H1 (cell line): Measurements from ENCODE around the gene SLC44A1. TPM values are rescaled to one million over a fixed set of nuclear protein-coding genes. Genes with fewer than 3 reads are reported as not detected.

Experiments used
- CTCF ChIA-PET: fragments of 300-600 bp; sonication (Branson Sonifier 250); formaldehyde crosslinking; loops from one replicate; lab custom pipeline; 2021; ENCODE audit not compliant: partially characterized antibody; lab: Charles Lee
- POLR2A ChIA-PET: fragments of 300-600 bp; sonication (Branson Sonifier 250); formaldehyde crosslinking; loops from one replicate; lab custom pipeline; 2021; ENCODE audit warnings: inconsistent platforms; ENCODE audit not compliant: partially characterized antibody; lab: Charles Lee
- DNase-seq, 2 experiments: peaks; one replicate each; pipeline versions ENCODE4 v3.0.0 to v3.0.0-alpha.2; 2010 to 2022; ENCODE audit warnings: low spot score in 2 of 2, low read depth in 1 of 2, mixed read lengths in 1 of 2
- FAIRE-seq: peaks from 2 replicates; lab custom pipeline; 2011; peaks lifted over from hg19 to GRCh38; lab: Jason Lieb, UNC
- H2AFZ ChIP-seq: 2 replicates; pipeline ENCODE4 v1.8.1; 2012; ENCODE audit warnings: low read length, inconsistent platforms
- H2AK5ac ChIP-seq: 2 replicates; pipeline ENCODE4 v1.6.1; 2013; ENCODE audit warnings: low read depth, low read length
- H2BK120ac ChIP-seq: replicated peaks from 2 replicates; pipeline ENCODE3; 2013; ENCODE audit warnings: low read depth, low read length, inconsistent platforms
- H2BK12ac ChIP-seq: 2 replicates; pipeline ENCODE4 v1.6.1; 2013; ENCODE audit warnings: low read depth, low read length
- H2BK15ac ChIP-seq: 2 replicates; pipeline ENCODE4 v1.6.1; 2013; ENCODE audit warnings: low read length
- H2BK20ac ChIP-seq: 2 replicates; pipeline ENCODE4 v1.6.1; 2013; ENCODE audit warnings: low read length
- H2BK5ac ChIP-seq: 2 replicates; pipeline ENCODE4 v1.6.1; 2013; ENCODE audit warnings: low read depth, low read length
- H3K14ac ChIP-seq: 2 replicates; pipeline ENCODE4 v1.6.1; 2013; ENCODE audit warnings: inconsistent platforms; ENCODE audit not compliant: insufficient read length
- H3K18ac ChIP-seq: 2 replicates; pipeline ENCODE4 v1.6.1; 2013; ENCODE audit warnings: low read length; ENCODE audit errors: extremely low read depth
- H3K23ac ChIP-seq: 2 replicates; pipeline ENCODE4 v1.6.1; 2013; ENCODE audit warnings: inconsistent platforms; ENCODE audit not compliant: insufficient read length
- H3K23me2 ChIP-seq: 2 replicates; pipeline ENCODE4 v1.6.1; 2013; ENCODE audit warnings: low read depth, low read length
- H3K27ac ChIP-seq: 2 replicates; pipeline ENCODE4 v1.6.1; 2011; ENCODE audit warnings: low read depth, low read length, inconsistent platforms
- H3K27me3 ChIP-seq, 4 experiments: replicated peaks in 1 of 4; 1 replicate in 1 of 4; 2 replicates in 3 of 4; pipeline versions ENCODE4 v1.6.1 to v1.8.1; 2011 to 2013; ENCODE audit warnings: low read length in 3 of 4, mild to moderate bottlenecking in 3 of 4, inconsistent platforms in 2 of 4, mixed read lengths in 2 of 4, moderate library complexity in 1 of 4; ENCODE audit not compliant: control insufficient read depth in 3 of 4, insufficient read depth in 3 of 4; ENCODE audit errors: extremely low read depth in 1 of 4
- H3K36me3 ChIP-seq, 4 experiments: 2 replicates each; pipeline versions ENCODE4 v1.6.1 to v1.8.1; 2011 to 2013; ENCODE audit warnings: mild to moderate bottlenecking in 4 of 4, low read length in 3 of 4, moderate library complexity in 2 of 4, control low read depth in 1 of 4, inconsistent platforms in 1 of 4; ENCODE audit not compliant: insufficient read depth in 4 of 4, control insufficient read depth in 2 of 4
- H3K4ac ChIP-seq: replicated peaks from 2 replicates; pipeline ENCODE3; 2013; ENCODE audit warnings: low read length, low read depth, mixed read lengths, inconsistent platforms; ENCODE audit not compliant: insufficient read length
- H3K4me1 ChIP-seq, 4 experiments: replicated peaks in 1 of 4; 1 replicate in 1 of 4; 2 replicates in 3 of 4; pipeline versions ENCODE4 v1.6.1 to v1.8.1; 2011 to 2013; ENCODE audit warnings: low read length in 3 of 4, inconsistent platforms in 2 of 4, mixed read lengths in 1 of 4; ENCODE audit not compliant: insufficient read depth in 4 of 4, control insufficient read depth in 3 of 4
- H3K4me2 ChIP-seq, 2 experiments: 2 replicates each; pipeline versions ENCODE4 v1.6.1 to v1.8.1; 2011 to 2013; ENCODE audit warnings: low read depth in 2 of 2, low read length in 2 of 2, control low read depth in 1 of 2, inconsistent platforms in 1 of 2, mild to moderate bottlenecking in 1 of 2; ENCODE audit not compliant: insufficient read depth in 1 of 2
- H3K4me3 ChIP-seq, 4 experiments: fragments of 200-600, 300-600 bp in 1 of 4; sonication (generic), shearing (Covaris generic), sonication (Bioruptor Twin) in 1 of 4; 2 replicates each; pipeline versions ENCODE4 v1.5.1 to v1.8.1; 2011 to 2016; ENCODE audit warnings: low read length in 4 of 4, low read depth in 3 of 4, control low read depth in 2 of 4, inconsistent platforms in 2 of 4, mild to moderate bottlenecking in 2 of 4, mixed read lengths in 1 of 4, moderate library complexity in 1 of 4; ENCODE audit not compliant: insufficient read depth in 2 of 4; ENCODE audit errors: extremely low read depth in 1 of 4
- H3K56ac ChIP-seq: replicated peaks from 2 replicates; pipeline ENCODE3; 2013; ENCODE audit warnings: low read depth, mild to moderate bottlenecking, mixed read lengths, low read length, inconsistent platforms; ENCODE audit not compliant: insufficient read length
- H3K79me1 ChIP-seq: 2 replicates; pipeline ENCODE4 v1.6.1; 2013; ENCODE audit warnings: low read depth, low read length, control low read depth
- H3K79me2 ChIP-seq, 2 experiments: 2 replicates each; pipeline versions ENCODE4 v1.6.1 to v1.8.1; 2012 to 2013; ENCODE audit warnings: low read length in 2 of 2, mild to moderate bottlenecking in 2 of 2, inconsistent platforms in 1 of 2; ENCODE audit not compliant: insufficient read depth in 2 of 2, control insufficient read depth in 1 of 2
- H3K9ac ChIP-seq, 4 experiments: replicated peaks in 1 of 4; 1 replicate in 1 of 4; 2 replicates in 3 of 4; pipeline versions ENCODE4 v1.6.1 to v1.8.1; 2011 to 2013; ENCODE audit warnings: low read depth in 3 of 4, low read length in 3 of 4, control low read depth in 2 of 4, mild to moderate bottlenecking in 2 of 4, moderate library complexity in 2 of 4, inconsistent platforms in 1 of 4; ENCODE audit errors: extremely low read depth in 1 of 4
- H3K9me3 ChIP-seq, 2 experiments: 2 replicates each; pipeline versions ENCODE4 v1.6.1 to v1.8.1; 2012 to 2013; ENCODE audit warnings: mild to moderate bottlenecking in 2 of 2, moderate library complexity in 2 of 2, control low read depth in 1 of 2, inconsistent platforms in 1 of 2, low read depth in 1 of 2, low read length in 1 of 2, mixed read lengths in 1 of 2; ENCODE audit not compliant: insufficient read depth in 2 of 2
- H4K20me1 ChIP-seq, 2 experiments: replicated peaks in 1 of 2; 2 replicates each; pipeline versions ENCODE3 to v1.8.1; 2011 to 2013; ENCODE audit warnings: inconsistent platforms in 2 of 2, low read length in 2 of 2, mild to moderate bottlenecking in 1 of 2; ENCODE audit not compliant: insufficient read depth in 2 of 2, control insufficient read depth in 1 of 2
- H4K5ac ChIP-seq: 2 replicates; pipeline ENCODE4 v1.6.1; 2013; ENCODE audit warnings: low read length, low read depth, mixed read lengths, inconsistent platforms; ENCODE audit not compliant: insufficient read length
- H4K8ac ChIP-seq: 2 replicates; pipeline ENCODE4 v1.8.0; 2013; ENCODE audit warnings: mild to moderate bottlenecking, moderate library complexity, low read length, inconsistent platforms; ENCODE audit not compliant: insufficient read depth; ENCODE audit errors: extremely low read depth
- H4K91ac ChIP-seq: replicated peaks from 2 replicates; pipeline ENCODE3; 2013; ENCODE audit warnings: low read length, mixed read lengths, inconsistent platforms; ENCODE audit not compliant: insufficient read length
- CBX8 ChIP-seq: fragments of 300-800, 300-1000 bp; sonication (generic); IDR thresholded peaks from 2 replicates; pipeline ENCODE4 v1.7.1; 2016; ENCODE audit warnings: low read depth, low read length, borderline replicate concordance
- EP300 ChIP-seq, 2 experiments: IDR thresholded peaks; 1 replicate in 1 of 2; 2 replicates in 1 of 2; pipeline ENCODE4 v1.6.1; 2011 to 2012; ENCODE audit warnings: low read depth in 2 of 2, low read length in 2 of 2, mild to moderate bottlenecking in 2 of 2, borderline replicate concordance in 1 of 2, inconsistent platforms in 1 of 2, moderate library complexity in 1 of 2
- HDAC2 ChIP-seq, 2 experiments: fragments of 300-600 bp in 1 of 2; sonication (generic) in 1 of 2; IDR thresholded peaks; 2 replicates each; pipeline ENCODE4 v1.6.1; 2011 to 2012; ENCODE audit warnings: low read depth in 2 of 2, low read length in 2 of 2, mild to moderate bottlenecking in 2 of 2, moderate library complexity in 2 of 2, borderline replicate concordance in 1 of 2, inconsistent platforms in 1 of 2
- HDAC6 ChIP-seq: IDR thresholded peaks from one replicate; pipeline ENCODE4 v1.7.1; 2012; ENCODE audit warnings: low read depth, mild to moderate bottlenecking, inconsistent platforms, low read length, moderate library complexity
- KDM5A ChIP-seq: fragments of 200-600 bp; IDR thresholded peaks from 2 replicates; pipeline ENCODE4 v1.7.1; 2012; ENCODE audit warnings: mild to moderate bottlenecking, low read length, inconsistent platforms, mixed read lengths
- POLR2A ChIP-seq, 2 experiments: IDR thresholded peaks; 1 replicate in 1 of 2; 2 replicates in 1 of 2; pipeline ENCODE4 v1.6.1; 2011; ENCODE audit warnings: low read depth in 2 of 2, low read length in 2 of 2, mild to moderate bottlenecking in 2 of 2; ENCODE audit errors: control extremely low read depth in 1 of 2
- POU5F1 ChIP-seq: IDR thresholded peaks from 2 replicates; pipeline ENCODE4 v1.6.1; 2011; ENCODE audit warnings: low read depth, mild to moderate bottlenecking, low read length, moderate library complexity
- SIN3A ChIP-seq, 2 experiments: IDR thresholded peaks in 1 of 2; conservative IDR thresholded peaks in 1 of 2; 2 replicates each; pipeline ENCODE4 v1.6.1; 2011 to 2012; ENCODE audit warnings: low read length in 2 of 2, improper control_type of control experiment in 1 of 2, low read depth in 1 of 2, mild to moderate bottlenecking in 1 of 2
- SRF ChIP-seq: IDR thresholded peaks from 2 replicates; pipeline ENCODE4 v1.6.1; 2011; ENCODE audit warnings: mild to moderate bottlenecking, low read depth, low read length, moderate library complexity
- TAF1 ChIP-seq: IDR thresholded peaks from 2 replicates; pipeline ENCODE4 v1.6.1; 2011; ENCODE audit warnings: mild to moderate bottlenecking, low read depth, low read length
- YY1 ChIP-seq: IDR thresholded peaks from 2 replicates; pipeline ENCODE4 v1.6.1; 2011; ENCODE audit warnings: low read depth, mild to moderate bottlenecking, low read length
- WGBS, 2 experiments: shearing (Covaris generic) in 1 of 2; methylation state at CpG; one replicate each; pipeline versions ENCODE4 v1.1.6 to v1.1.7; 2013 to 2015; ENCODE audit warnings: low lambda C conversion rate in 2 of 2, mixed read lengths in 2 of 2, inconsistent platforms in 1 of 2, low coverage in 1 of 2, missing lambda C conversion rate in 1 of 2; ENCODE audit not compliant: insufficient replicate concordance in 2 of 2, insufficient coverage in 1 of 2, insufficient read length in 1 of 2; ENCODE audit errors: extremely low coverage in 1 of 2, missing lambda C conversion rate in 1 of 2; 5-methylcytosine and 5-hydroxymethylcytosine counted together
- polyA plus RNA-seq, 7 experiments: library from polyadenylated mRNA; depleted of rRNA in 3 of 7; stranded (reverse) in 5 of 7; unstranded in 2 of 7; fragments of >200 nt in 5 of 7; fragments of 200-250 nt in 2 of 7; gene quantifications; 1 replicate in 5 of 7; 2 replicates in 1 of 7; 4 replicates in 1 of 7; pipeline versions ENCODE4 v1.2.1 to v1.2.3, GENCODE V29; 2011 to 2013; ENCODE audit warnings: missing spikeins in 2 of 7, mixed read lengths in 2 of 7
- total RNA-seq: library from RNA; stranded (reverse); fragmentation: NEBNext Ultra II Directional; extraction: Animal tissue kit (Norgen Biotek cat#: 25700); gene quantifications from 2 replicates; pipeline ENCODE4 v1.2.1, GENCODE V29; 2021
- TF ChIP-seq, protein P1 (sequence below): IDR thresholded peaks from 2 replicates; pipeline ENCODE4 v1.6.1; 2011; ENCODE audit warnings: low read length, improper control_type of control experiment

Gene SLC44A1
- total and polyA plus RNA-seq, 2 of the 8 experiments (the other 6 are each of a cell fraction or from before 2014, with no cell fraction given): 30.5 to 71.2 TPM

GRCh38 chr9:105455836-105456475 lies 211.5 kb downstream of the SLC44A1 start:
- H3K4me3 ChIP-seq: no peak overlapping the region
- TF ChIP-seq POU5F1: no peak
- TF ChIP-seq SRF: no peak
- TF ChIP-seq, protein P1, sequence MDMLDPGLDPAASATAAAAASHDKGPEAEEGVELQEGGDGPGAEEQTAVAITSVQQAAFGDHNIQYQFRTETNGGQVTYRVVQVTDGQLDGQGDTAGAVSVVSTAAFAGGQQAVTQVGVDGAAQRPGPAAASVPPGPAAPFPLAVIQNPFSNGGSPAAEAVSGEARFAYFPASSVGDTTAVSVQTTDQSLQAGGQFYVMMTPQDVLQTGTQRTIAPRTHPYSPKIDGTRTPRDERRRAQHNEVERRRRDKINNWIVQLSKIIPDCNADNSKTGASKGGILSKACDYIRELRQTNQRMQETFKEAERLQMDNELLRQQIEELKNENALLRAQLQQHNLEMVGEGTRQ: no peak
- no peak for TF ChIP-seq HDAC6
- no peak for TF ChIP-seq HDAC2 (IDR thresholded peaks at IDR 0.05; ENCODE audit: borderline replicate concordance in 1 of 2, low read depth in 2 of 2, low read length in 2 of 2)
- TF ChIP-seq YY1: no peak
- no peak for TF ChIP-seq EP300 (IDR thresholded peaks at IDR 0.05; ENCODE audit: borderline replicate concordance in 1 of 2, low read depth in 2 of 2, low read length in 2 of 2)
- TF ChIP-seq CBX8: no peak
- TF ChIP-seq SIN3A (conservative IDR thresholded peaks at IDR 0.05 in 1 of 2, IDR thresholded peaks at IDR 0.05 in 1 of 2; ENCODE audit: low read depth in 1 of 2, low read length in 2 of 2): no peak
- no peak for TF ChIP-seq POLR2A (IDR thresholded peaks at IDR 0.05; ENCODE audit: control extremely low read depth in 1 of 2, low read depth in 2 of 2, low read length in 2 of 2)
- no peak for TF ChIP-seq KDM5A
- no peak for TF ChIP-seq TAF1

More at GRCh38 chr9:105455836-105456475, 211.5 kb downstream of the SLC44A1 start:
- Histone ChIP-seq H2BK20ac (no peak overlapping the region), H3K4ac (no peak overlapping the region), H3K27ac (no peak overlapping the region), H4K8ac (no peak overlapping the region), H3K79me1 (peaks cover 12% of the 10 kb centered on the region), H2BK15ac (no peak overlapping the region), H2BK12ac (no peak overlapping the region), H2BK5ac (no peak overlapping the region), H4K20me1 (peaks cover 0 to 10% of the 10 kb centered on the region in 2 experiments), H3K23me2 (no peaks in the 10 kb centered on the region), H3K18ac (no peak overlapping the region), H3K9ac (no peak overlapping the region), H3K23ac (no peak overlapping the region), H3K4me2 (no peak overlapping the region), H3K9me3 (no peaks in the 10 kb centered on the region), H3K36me3 (no peaks in the 10 kb centered on the region; a peak in 1 of 8 replicates), H2AK5ac (no peak overlapping the region), H3K14ac (no peak overlapping the region), H4K5ac (no peak overlapping the region), H3K79me2 (peaks cover 0 to 92% of the 10 kb centered on the region in 2 experiments), H2BK120ac (no peak overlapping the region), H3K4me1 (peaks cover 0 to 12% (median 5%) of the 10 kb centered on the region in 4 experiments; a peak in 5 of 7 replicates), H3K27me3 (no peaks in the 10 kb centered on the region), H4K91ac (no peak overlapping the region), H3K56ac (no peak overlapping the region), H2AFZ (no peak overlapping the region)
- no peak for FAIRE-seq
- no peak for DNase-seq
- WGBS, 2 experiments: 93% methylated on average over 2 of the region's 2 CpGs; no CpG with 5 or more reads in 1 of the 2 experiments
- CTCF ChIA-PET: interaction anchor here (0.9 to 1.2 kb wide), 2 partner anchors 19 to 592 kb away, joined by 3 to 5 read pairs; no protein-coding TSS in a partner anchor
- POLR2A ChIA-PET: no interaction called here
